IMR-90 (cell line): ENCODE data around the gene ZFR2. TPM values are rescaled to one million over a fixed set of nuclear protein-coding genes. Genes with fewer than 3 reads are reported as not detected.

Source experiments
- ATAC-seq: fragments of 200-7000 bp; cut with Tn5 transposase; 2 replicates; pipeline ENCODE4 v1.9.1; 2020; ENCODE audit warnings: low read depth, mild to moderate bottlenecking, moderate library complexity
- BruUV-seq: library from RNA; stranded (reverse); fragments of 400-500 nt; replicated peaks from 2 replicates; lab custom pipeline; 2021; lab: Mats Ljungman, UMichigan
- CTCF ChIA-PET: fragments of 300-600 bp; formaldehyde crosslinking; extraction: SDS; loops from one replicate; lab custom pipeline; 2021; ENCODE audit warnings: antibody characterized with exemption; lab: Yijun Ruan, JAX
- POLR2A ChIA-PET: fragments of 300-600 bp; sonication (Branson Sonifier 250); formaldehyde crosslinking; loops from one replicate; lab custom pipeline; 2022; ENCODE audit warnings: antibody characterized with exemption; ENCODE audit not compliant: unreplicated experiment; lab: Charles Lee
- DNase-seq: peaks from one replicate; pipeline ENCODE4 v3.0.0; 2013
- H2AFZ ChIP-seq: replicated peaks from 2 replicates; pipeline ENCODE3; 2013; ENCODE audit warnings: low read length, mild to moderate bottlenecking; ENCODE audit not compliant: poor library complexity
- H2AK5ac ChIP-seq: 2 replicates; pipeline ENCODE4 v1.6.1; 2013; ENCODE audit warnings: low read depth, low read length, inconsistent platforms
- H2AK9ac ChIP-seq: replicated peaks from 2 replicates; pipeline ENCODE3; 2013; ENCODE audit warnings: mild to moderate bottlenecking, low read depth, low read length, moderate library complexity; ENCODE audit not compliant: poor library complexity
- H2BK120ac ChIP-seq: 2 replicates; pipeline ENCODE4 v1.6.1; 2013; ENCODE audit warnings: low read depth, low read length, inconsistent platforms
- H2BK15ac ChIP-seq: 3 replicates; pipeline ENCODE4 v1.6.1; 2013; ENCODE audit warnings: low read depth, low read length, inconsistent platforms
- H2BK20ac ChIP-seq: 2 replicates; pipeline ENCODE4 v1.6.1; 2013; ENCODE audit warnings: low read depth, mild to moderate bottlenecking, inconsistent platforms, low read length, moderate library complexity
- H2BK5ac ChIP-seq: 2 replicates; pipeline ENCODE4 v1.6.1; 2013; ENCODE audit warnings: mild to moderate bottlenecking, low read depth, low read length, inconsistent platforms; ENCODE audit not compliant: poor library complexity, severe bottlenecking
- H3K14ac ChIP-seq: replicated peaks from 2 replicates; pipeline ENCODE4 v1.6.1; 2013; ENCODE audit warnings: low read depth, low read length, inconsistent platforms
- H3K18ac ChIP-seq: 2 replicates; pipeline ENCODE4 v1.6.1; 2013; ENCODE audit warnings: low read depth, low read length, control low read depth
- H3K23ac ChIP-seq: 2 replicates; pipeline ENCODE4 v1.6.1; 2013; ENCODE audit warnings: low read depth, low read length, inconsistent platforms
- H3K27ac ChIP-seq: 2 replicates; pipeline ENCODE4 v1.5.1; 2013; ENCODE audit warnings: mild to moderate bottlenecking, control low read depth, low read length; ENCODE audit not compliant: insufficient read depth
- H3K27me3 ChIP-seq: 2 replicates; pipeline ENCODE4 v1.6.1; 2013; ENCODE audit warnings: low read length; ENCODE audit not compliant: control insufficient read depth, insufficient read depth
- H3K36me3 ChIP-seq: 2 replicates; pipeline ENCODE4 v1.6.1; 2013; ENCODE audit warnings: low read length, mixed read lengths; ENCODE audit not compliant: control insufficient read depth, insufficient read depth
- H3K4ac ChIP-seq: 2 replicates; pipeline ENCODE4 v1.6.1; 2013; ENCODE audit warnings: low read depth, low read length, inconsistent platforms
- H3K4me1 ChIP-seq: 2 replicates; pipeline ENCODE4 v1.6.1; 2013; ENCODE audit warnings: low read length, mixed read lengths; ENCODE audit not compliant: control insufficient read depth, insufficient read depth
- H3K4me2 ChIP-seq: 2 replicates; pipeline ENCODE4 v1.6.1; 2013; ENCODE audit warnings: low read depth, mild to moderate bottlenecking, control low read depth, low read length, moderate library complexity
- H3K4me3 ChIP-seq: 2 replicates; pipeline ENCODE4 v1.5.1; 2013; ENCODE audit warnings: low read depth, mild to moderate bottlenecking, control low read depth, low read length, moderate library complexity; ENCODE audit not compliant: insufficient read depth
- H3K56ac ChIP-seq: 2 replicates; pipeline ENCODE4 v1.6.1; 2013; ENCODE audit warnings: low read length, inconsistent platforms; ENCODE audit not compliant: insufficient read depth; ENCODE audit errors: extremely low read depth
- H3K79me1 ChIP-seq, 2 experiments: 2 replicates each; pipeline ENCODE4 v1.6.1; 2013; ENCODE audit warnings: low read length in 2 of 2, inconsistent platforms in 1 of 2, low read depth in 1 of 2
- H3K9ac ChIP-seq: 2 replicates; pipeline ENCODE4 v1.6.1; 2013; ENCODE audit warnings: low read depth, low read length, control low read depth
- H3K9me1 ChIP-seq: 2 replicates; pipeline ENCODE4 v1.6.1; 2013; ENCODE audit warnings: low read length, inconsistent platforms; ENCODE audit not compliant: insufficient read depth
- H3K9me3 ChIP-seq: 2 replicates; pipeline ENCODE4 v1.6.1; 2013; ENCODE audit warnings: low read length; ENCODE audit not compliant: control insufficient read depth, insufficient read depth
- H4K20me1 ChIP-seq: 2 replicates; pipeline ENCODE4 v1.6.1; 2013; ENCODE audit warnings: low read length, inconsistent platforms; ENCODE audit not compliant: insufficient read depth
- H4K5ac ChIP-seq: 2 replicates; pipeline ENCODE4 v1.6.1; 2013; ENCODE audit warnings: mild to moderate bottlenecking, low read depth, low read length, control low read depth
- H4K8ac ChIP-seq, 2 experiments: 2 replicates each; pipeline ENCODE4 v1.6.1; 2013; ENCODE audit warnings: low read depth in 2 of 2, low read length in 2 of 2, control low read depth in 1 of 2, inconsistent platforms in 1 of 2
- H4K91ac ChIP-seq: 2 replicates; pipeline ENCODE4 v1.6.1; 2013; ENCODE audit warnings: low read depth, low read length, inconsistent platforms; ENCODE audit not compliant: insufficient read depth
- CEBPB ChIP-seq: IDR thresholded peaks from 2 replicates; pipeline ENCODE4 v1.6.1; 2012; ENCODE audit warnings: low read depth, low read length, improper control_type of control experiment
- CTCF ChIP-seq: conservative IDR thresholded peaks from 2 replicates; pipeline ENCODE4 v1.5.1; 2012; ENCODE audit warnings: mild to moderate bottlenecking, low read depth, low read length, improper control_type of control experiment
- MAZ ChIP-seq: IDR thresholded peaks from 2 replicates; pipeline ENCODE4 v1.6.1; 2012; ENCODE audit warnings: low read depth, mild to moderate bottlenecking, low read length, improper control_type of control experiment, moderate library complexity, borderline replicate concordance
- POLR2A ChIP-seq: IDR thresholded peaks from 2 replicates; pipeline ENCODE4 v1.6.1; 2012; ENCODE audit warnings: mild to moderate bottlenecking, low read depth, low read length
- RCOR1 ChIP-seq: IDR thresholded peaks from 2 replicates; pipeline ENCODE4 v1.6.1; 2012; ENCODE audit warnings: mild to moderate bottlenecking, low read length, improper control_type of control experiment; ENCODE audit not compliant: insufficient replicate concordance
- RFX5 ChIP-seq: IDR thresholded peaks from 2 replicates; pipeline ENCODE4 v1.8.0; 2012; ENCODE audit warnings: low read depth, mild to moderate bottlenecking, low read length, moderate library complexity
- SMC3 ChIP-seq: fragments of 150-350 bp; IDR thresholded peaks from 2 replicates; pipeline ENCODE4 v1.6.1; 2016; ENCODE audit warnings: low read depth, mild to moderate bottlenecking, antibody characterized with exemption, low read length, moderate library complexity
- USF2 ChIP-seq: fragments of 150-350 bp; IDR thresholded peaks from 2 replicates; pipeline ENCODE4 v1.6.1; 2017; ENCODE audit warnings: mild to moderate bottlenecking, antibody characterized with exemption, low read length, low read depth
- WGBS, 2 experiments: methylation state at CpG; one replicate each; pipeline versions ENCODE4 v1.1.5 to v1.1.7; 2013; ENCODE audit warnings: missing lambda C conversion rate in 2 of 2; ENCODE audit not compliant: insufficient read length in 1 of 2; ENCODE audit errors: extremely low coverage in 2 of 2; 5-methylcytosine and 5-hydroxymethylcytosine counted together
- dilution Hi-C: fragments of 300-500 bp; cut with HindIII; formaldehyde crosslinking; loops from one replicate; pipeline ENCODE4 v1.14.3; 2018; ENCODE audit warnings: low sequenced_read_pairs; ENCODE audit not compliant: unreplicated experiment
- in situ Hi-C: fragments of 300-500 bp; cut with MboI; formaldehyde crosslinking; loops from 3 replicates; pipeline ENCODE4 v1.14.3; 2019; ENCODE audit warnings: low sequenced_read_pairs, inconsistent platforms, mixed read lengths
- intact Hi-C: fragments of 100-400 bp; cut with micrococcal nuclease; formaldehyde crosslinking; loops from 2 replicates; pipeline ENCODE4 v1.10.0; 2022
- polyA plus RNA-seq, 3 experiments: library from polyadenylated mRNA; depleted of rRNA; stranded (reverse); fragments of >200 nt; gene quantifications; 2 replicates each; pipeline ENCODE4 v1.2.3, GENCODE V29; 2012; ENCODE audit warnings: low replicate concordance in 1 of 3
- total RNA-seq: library from RNA; depleted of rRNA; stranded (reverse); fragments of >200 nt; gene quantifications from 2 replicates; pipeline ENCODE4 v1.2.3, GENCODE V29; 2012

The ZFR2 gene
- total and polyA plus RNA-seq, 2 of the 4 experiments (the other 2 are of a cell fraction), result 0.19 TPM; not detected in 1

DNA sequence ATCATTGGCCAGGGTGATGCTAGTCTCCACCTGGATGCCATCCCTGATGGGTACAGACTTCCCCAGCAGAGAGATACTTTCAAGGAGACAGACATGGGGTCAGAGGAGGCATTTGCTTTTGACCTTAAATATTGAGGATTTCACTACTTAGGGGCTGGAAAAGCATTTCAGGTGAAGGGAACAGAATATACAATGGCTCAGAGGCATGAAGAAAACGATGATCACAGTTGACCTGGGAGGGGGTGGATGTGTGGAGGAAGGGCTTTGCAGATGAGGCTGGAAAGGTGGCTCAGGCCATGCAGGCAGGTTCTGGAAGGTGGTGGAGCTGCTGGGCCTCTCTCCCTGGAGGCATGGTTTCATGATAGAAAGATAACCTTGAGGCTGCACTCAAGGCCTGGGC, 86.5 kb downstream of the ZFR2 start:
- ATAC-seq, result no peak
- Histone ChIP-seq H3K27me3 (peaks cover 19% of the 10 kb centered on the region), H3K56ac (no peak overlapping the region), H3K9me3 (peaks cover 24% of the 10 kb centered on the region), H3K36me3 (no peaks in the 10 kb centered on the region), H2BK15ac (no peak overlapping the region), H2BK5ac (no peak overlapping the region), H3K23ac (no peak overlapping the region), H3K18ac (no peak overlapping the region), H2BK120ac (no peak overlapping the region), H2AK5ac (no peak overlapping the region), H3K9ac (no peak overlapping the region), H3K9me1 (no peaks in the 10 kb centered on the region), H2AFZ (no peak overlapping the region), H3K14ac (no peak overlapping the region), H4K5ac (no peak overlapping the region), H4K8ac (no peak overlapping the region), H3K4ac (no peak overlapping the region), H3K27ac (no peak overlapping the region), H2BK20ac (no peak overlapping the region), H3K4me2 (no peak overlapping the region), H4K20me1 (no peaks in the 10 kb centered on the region), H3K4me1 (no peaks in the 10 kb centered on the region), H3K79me1 (no peaks in the 10 kb centered on the region), H2AK9ac (no peak overlapping the region), H3K4me3 (no peak overlapping the region), H4K91ac (no peak overlapping the region)
- dilution Hi-C loops, result no loop called here
- DNase-seq, result no peak
- ChIA-PET CTCF (no interaction called here), POLR2A (no interaction called here)
- no CpG with 5 or more reads among the region's 1 CpG for WGBS, 2 experiments
- no TSS peak for BruUV-seq
- TF ChIP-seq POLR2A (no peak), CEBPB (no peak), RCOR1 (peak; percentile 82), SMC3 (no peak), MAZ (no peak), RFX5 (no peak), USF2 (no peak), CTCF (no peak)
- in situ Hi-C loops, result no loop called here
- intact Hi-C loops, result no loop called here
